T-helper 22 cell (primary cell): ENCODE data around the gene TTYH1.

Experiments used
- DNase-seq: peaks from one replicate; pipeline ENCODE4 v3.0.0-alpha.2; 2020; ENCODE audit warnings: low read depth

The TTYH1 gene

DNA sequence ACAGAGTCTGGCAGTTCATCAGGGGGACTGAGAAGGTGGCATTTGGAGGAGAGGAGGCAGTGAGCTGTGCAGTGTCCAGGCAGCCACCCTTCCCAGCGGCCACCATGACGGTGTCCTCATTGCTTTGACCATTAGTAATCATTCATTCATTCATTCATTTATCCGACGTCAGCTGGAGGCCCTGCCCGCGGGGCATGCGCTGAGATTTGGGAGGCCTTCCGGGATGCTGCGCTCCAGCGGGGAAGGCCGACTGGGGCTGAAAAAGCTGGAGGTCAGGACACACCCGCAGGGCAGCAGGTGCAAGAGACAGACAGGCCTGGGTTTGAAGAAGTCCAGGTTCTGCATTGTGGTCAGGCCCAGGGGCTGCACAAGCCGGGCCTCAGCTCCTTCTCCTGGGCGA is 8.9 kb downstream of the TTYH1 start:
- DNase-seq, result no peak

DNA sequence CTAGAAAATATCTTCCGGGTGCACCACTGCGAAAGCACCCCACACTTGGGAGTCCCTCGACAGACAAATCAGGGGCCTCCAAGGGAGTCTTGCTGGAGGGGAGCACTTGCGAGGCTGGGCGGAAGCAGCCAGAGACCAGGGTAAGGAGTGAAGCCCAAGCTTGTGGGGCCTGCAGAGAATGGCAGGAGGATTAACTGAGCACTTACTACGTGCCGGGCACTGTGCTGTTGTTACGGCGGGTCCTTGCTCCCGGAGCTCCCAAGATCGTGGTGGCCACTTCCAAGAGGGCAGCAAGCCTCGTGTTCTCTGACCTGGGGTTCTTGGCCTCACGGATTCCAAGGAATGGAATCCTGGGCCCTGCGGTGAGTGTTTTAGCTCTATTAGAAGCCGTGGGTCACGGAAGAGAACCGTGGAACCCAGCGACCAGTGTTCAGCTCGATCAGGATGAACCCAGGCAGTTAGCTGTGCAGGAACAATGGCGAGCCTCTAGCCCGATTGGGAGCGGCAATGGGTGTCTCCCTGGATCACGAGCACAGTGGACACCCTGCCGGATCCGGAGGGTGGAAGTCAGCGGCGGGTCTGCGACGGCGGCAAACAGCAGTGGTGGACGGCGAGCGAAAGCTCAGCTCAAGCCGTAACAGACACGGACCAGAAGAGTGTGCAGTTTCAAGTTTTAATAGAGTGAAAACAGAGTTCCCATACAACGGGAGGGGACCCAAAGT is 9.6 kb downstream of the TTYH1 start:
- DNase-seq, result no peak

- DNase-seq, result no peak
Measured at GRCh38 chr19:54425382-54425723, 10.1 kb downstream of the TTYH1 start.

- DNase-seq, result no peak
Measured at GRCh38 chr19:54426291-54426931, 11.1 kb downstream of the TTYH1 start.

GRCh38 chr19:54427586-54427985 is 12.3 kb downstream of the TTYH1 start:
- DNase-seq, result no peak

DNA sequence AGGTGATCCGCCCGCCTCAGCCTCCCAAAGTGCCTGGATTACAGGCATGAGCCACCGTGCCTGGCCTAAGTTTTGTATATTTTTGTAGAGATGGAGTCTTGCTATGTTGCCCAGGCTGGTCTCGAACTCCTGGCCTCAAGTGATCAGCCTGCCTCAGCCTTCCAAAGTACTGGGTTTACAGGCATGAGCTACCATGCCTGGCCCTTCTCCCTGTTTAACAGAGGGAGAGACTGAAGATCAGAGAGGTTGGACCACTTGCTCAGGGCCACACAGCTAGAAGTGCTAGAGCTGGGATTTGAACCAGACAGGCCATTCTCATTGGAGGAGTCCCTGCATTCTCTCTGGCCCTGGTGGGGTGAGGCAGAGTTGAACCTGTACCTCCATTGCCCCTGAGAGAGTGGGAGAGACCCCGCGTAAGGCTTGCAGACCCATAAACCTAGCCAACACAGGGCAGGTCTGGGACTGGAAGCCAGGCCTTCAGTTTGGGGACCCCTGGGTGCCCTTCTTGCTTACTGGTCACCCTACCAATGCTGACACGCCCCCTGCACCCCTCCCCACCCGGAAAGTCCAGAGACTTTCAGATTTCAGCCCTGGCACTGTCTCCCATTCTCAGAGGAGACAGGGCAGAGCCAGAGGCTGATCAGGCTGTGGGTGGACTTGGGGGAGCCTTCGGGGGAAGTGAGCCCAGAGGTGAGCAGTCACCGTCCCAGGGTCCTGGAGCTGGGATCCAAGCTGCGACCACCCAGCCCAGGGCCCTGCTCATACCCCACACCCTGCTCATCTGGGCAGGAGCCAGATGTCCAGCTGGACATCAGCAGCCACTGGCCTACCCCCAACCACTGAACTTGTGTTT is 13.3 kb downstream of the TTYH1 start:
- no peak for DNase-seq

DNA sequence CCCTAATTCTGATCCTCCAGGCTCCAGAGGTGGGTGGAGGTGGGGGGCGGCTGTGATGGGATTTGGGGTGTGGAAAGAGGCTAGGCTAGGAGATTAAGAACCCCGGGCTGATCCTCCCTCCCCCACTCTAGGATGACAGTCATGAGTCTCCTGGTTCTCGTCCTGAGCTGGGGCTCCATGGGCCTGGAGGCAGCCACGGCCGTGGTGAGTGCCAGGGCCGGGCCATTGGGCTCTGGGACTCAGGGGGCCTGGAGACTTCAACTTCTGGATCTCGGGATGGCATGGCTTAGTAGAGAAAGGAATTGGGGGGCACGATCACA is 13.9 kb downstream of the TTYH1 start:
- no peak for DNase-seq

DNA sequence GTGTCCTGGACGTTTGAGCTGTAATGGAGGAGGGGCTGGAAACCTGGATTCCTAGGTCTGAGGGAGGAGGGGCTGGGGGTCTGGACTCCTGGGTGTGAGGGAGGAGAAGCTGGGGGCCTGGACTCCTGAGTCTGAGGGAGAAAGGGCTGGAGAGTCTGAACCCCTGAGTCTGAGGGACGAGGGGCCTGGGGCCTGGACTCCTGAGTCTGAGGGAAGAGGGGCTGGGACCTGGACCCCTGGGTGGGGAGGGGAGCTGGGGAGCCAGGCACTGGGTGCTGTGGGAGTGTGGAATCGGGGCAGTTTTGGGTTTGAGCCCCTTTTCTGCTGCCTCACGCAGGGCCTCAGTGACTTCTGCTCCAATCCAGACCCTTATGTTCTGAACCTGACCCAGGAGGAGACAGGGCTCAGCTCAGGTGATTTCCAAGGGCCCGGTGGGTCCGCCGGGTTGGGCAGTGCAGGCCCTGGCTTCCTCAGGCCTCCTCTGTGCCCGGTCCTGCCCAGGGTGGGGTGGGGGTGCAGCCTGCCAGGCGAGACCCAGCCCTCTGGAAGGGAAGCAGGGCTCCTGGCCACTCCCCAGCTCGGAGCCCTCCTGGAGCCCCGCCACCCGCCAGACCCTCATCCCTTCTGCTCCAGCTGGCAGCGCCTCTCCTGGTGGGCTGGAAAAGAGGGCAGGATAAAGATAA is 14.4 kb downstream of the TTYH1 start:
- no peak for DNase-seq

- DNase-seq, result no peak
Measured at GRCh38 chr19:54430306-54431254, 15.3 kb downstream of the TTYH1 start.

- DNase-seq, result no peak
Measured at GRCh38 chr19:54431255-54431838, 16.1 kb downstream of the TTYH1 start.

DNA sequence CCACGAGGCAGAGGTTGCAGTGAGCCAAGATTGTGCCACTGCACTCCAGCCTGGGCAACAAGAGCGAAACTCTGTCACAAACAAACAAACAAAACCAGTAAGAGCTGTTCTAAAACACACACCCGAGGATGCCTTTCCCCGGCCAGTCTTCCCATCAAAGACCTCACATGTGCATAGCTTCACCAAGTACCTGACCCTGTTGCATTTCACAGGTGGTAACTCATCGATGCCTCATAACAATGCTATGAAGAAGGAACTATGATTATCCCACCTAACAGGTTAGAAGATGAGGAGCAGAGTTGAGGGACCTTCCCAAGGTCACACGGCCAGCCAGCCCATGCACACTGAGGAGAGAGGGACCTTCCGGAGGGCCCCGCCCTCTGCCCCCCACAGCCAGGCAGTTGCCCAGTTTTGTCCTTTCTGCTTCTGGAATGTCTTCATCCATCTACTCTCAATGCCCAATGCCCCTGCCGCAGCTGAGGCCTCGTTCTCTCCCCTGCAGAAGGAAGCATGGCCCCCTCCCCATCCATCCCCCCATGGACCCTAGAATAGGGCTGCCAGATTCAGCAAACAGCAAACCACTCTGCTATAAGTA is 17.0 kb downstream of the TTYH1 start:
- no peak for DNase-seq

DNA sequence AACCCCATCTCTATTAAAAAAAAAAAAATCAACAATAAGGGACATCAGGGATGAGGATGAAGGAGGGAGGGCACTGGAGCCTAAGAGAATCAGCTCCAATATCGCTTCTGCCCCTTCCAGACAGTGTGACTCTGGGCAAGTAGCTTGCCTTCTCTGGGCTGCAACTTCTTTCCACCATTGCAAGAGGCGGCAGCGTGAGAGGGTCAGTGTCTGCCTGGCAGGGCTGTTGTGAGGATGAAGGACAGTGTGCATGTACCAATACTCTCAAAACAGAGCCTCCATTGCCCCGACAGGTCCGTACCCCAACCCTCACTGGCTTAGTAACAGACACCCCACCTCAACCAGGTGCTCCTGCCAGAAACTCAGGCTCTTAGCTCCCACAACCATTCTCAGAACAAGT is 18.4 kb downstream of the TTYH1 start:
- no peak for DNase-seq

DNA sequence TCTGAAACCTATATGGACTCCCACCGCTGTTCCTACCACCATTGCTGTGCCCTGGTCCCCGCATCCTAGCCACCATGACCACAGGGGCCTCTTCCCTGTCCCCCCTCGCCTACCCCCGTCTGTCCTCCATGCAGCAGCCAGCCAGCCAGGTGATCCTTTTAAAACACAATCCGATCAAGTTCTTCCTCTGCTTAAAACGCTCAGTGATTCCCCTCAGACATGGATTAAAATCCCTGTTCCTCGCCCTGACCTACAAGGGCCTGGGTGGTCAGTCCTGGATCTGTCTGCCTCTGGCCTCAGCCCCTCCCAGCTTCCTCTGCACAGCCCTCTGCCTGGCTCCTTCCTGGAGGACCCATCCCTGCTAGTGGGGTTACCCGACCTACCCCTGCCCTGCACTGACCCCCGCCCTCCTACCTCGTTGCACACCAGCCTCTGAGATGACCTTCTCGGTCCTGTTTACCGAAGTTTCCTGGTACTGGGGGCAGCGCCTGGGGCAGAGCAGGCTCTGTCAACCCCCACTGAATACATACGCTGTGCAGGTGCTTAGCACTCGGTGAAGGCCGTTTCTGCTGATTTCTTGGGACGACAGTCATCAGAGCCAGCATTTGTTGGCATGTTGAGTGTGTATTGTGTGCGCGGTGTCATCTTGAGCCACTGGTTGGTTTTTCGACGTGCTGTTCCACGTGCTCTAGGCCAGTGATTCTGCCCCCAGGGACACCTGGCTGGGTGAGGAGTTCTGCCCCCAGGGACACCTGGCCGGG is 19.0 kb downstream of the TTYH1 start:
- no peak for DNase-seq

DNA sequence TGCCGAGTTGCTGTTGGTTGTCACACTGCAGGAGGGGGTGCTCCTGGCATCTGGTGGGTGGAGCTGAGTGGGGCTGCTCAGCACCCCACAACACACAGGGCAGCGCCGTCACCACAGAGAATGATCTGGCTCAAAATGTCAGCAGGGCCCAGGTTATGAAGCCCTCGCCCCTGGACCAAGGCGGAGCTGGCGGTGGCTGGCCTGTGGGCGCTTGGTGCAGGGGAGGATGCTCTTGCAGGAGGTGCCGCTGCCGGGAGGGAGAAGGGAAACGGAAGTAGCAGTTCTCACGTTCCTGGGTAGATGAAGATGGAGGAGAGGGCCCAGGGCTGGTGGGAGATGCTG is 19.6 kb downstream of the TTYH1 start:
- no peak for DNase-seq

GRCh38 chr19:54435551-54436016 is 20.3 kb downstream of the TTYH1 start:
- no peak for DNase-seq

GRCh38 chr19:54436031-54436523 is 20.8 kb downstream of the TTYH1 start:
- no peak for DNase-seq

- no peak for DNase-seq
Measured at GRCh38 chr19:54436628-54437252, 21.5 kb downstream of the TTYH1 start.

DNA sequence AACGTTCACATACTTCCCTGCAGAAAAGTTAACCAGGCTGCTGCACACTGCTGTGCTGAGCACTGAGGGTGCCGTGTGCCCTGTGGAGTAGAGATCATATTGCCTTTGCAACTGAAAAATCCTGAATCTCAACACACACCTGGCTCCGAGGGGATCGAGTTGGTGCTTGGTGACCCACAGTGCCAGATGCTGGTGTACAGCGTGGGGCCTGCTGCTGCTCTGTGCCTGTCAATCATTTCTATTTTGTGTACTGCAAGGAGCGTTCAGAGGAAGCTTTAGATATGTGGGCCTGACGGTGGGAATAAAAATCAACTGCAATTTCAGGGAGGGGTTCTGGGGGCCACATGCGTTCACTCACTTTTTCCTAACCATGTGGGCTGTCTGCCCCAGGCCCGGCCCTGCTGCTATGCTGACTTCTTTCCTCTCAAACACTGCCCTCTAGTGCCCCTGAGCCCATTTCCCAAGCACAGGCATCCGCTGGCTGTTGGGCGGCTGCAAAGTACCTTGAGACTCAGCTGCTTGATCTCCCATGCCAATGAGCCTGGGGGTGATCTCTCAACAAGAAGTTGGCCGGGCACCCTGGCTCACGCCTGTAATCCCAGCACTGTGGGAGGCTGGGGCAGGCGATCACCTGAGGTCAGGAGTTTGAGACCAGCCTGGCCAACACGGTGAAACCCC is 24.0 kb downstream of the TTYH1 start:
- no peak for DNase-seq

GRCh38 chr19:54440641-54441040 is 25.4 kb downstream of the TTYH1 start:
- no peak for DNase-seq
